Measurements from ENCODE around the gene PFKFB3.
"Not testable (repeated sequence)": the region's sequence is repeated elsewhere in the genome, so short reads cannot be mapped to it uniquely, and the experiment has no call there.

Gene PFKFB3

DNA sequence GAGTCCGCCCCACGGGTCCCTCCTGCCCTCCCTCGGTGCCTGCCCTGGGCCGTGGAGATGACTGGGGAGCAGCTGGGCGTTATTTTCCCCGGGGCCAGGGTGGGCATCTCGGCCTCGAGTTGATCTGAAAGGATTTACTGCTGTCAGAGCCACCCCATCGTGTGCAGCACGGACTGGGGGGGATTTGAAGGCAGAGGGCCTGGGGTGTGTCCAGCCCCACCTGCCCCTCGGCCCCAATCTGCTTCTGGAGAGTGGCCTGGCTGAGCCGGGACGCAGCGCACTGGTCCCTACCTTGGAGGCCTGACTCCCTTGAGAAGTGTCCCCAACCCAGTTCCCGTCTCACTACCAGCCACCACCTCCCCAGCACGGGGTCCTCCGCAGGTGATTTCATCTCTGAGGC, 24.2 kb upstream of the PFKFB3 start:
- no peak for DNase-seq (ENCODE audit: low spot score)

DNA sequence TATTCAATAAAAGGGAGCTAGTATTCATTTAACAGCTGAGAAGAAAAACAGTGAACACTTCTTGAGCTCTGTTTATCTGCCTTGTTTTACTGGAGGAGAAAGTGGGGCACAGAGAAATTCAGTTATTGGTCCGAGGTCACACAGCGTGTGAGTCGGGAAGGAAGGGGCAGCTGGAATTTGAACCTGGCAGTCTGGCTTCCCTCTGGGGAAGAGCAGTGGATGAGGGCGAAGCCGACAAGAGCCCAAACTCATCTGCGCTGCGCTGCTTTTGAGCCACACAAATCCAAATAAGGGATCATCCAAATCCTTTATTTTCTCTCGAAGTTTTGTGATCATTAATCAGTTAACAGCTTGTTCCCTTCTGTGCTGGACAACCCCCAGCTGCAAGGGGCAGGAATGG, 23.7 kb upstream of the PFKFB3 start:
- no peak for DNase-seq (ENCODE audit: low spot score)

DNA sequence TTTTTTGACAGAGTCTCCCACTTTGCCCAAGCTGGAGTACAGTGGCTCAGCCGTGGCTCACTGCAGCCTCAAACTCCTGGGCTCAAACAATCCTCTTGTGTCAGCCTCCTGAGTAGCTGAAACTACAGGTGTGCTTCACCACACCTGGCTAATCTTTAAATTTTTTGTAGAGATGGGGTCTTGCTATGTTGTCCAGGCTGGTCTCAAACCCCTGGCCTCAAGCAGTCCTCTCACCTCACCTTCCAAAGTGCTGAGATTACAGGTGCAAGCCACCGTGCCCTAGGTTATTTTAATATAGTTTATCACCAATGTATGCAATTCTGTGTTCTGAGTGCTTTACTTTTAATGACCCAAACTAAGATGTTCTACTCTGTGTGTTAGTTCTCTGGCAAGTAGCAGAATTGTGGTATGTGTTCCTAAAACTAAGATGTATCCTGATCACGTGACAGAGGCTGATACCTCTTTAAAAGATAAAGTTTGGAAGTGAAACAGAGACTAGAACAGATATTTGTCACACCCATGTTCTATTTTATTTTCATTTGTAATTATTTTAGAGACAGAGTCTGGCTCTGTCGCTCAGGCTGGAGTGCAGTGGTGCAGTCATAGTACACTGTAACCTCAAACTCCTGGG, 22.1 kb upstream of the PFKFB3 start:
- DNase-seq (ENCODE audit: low spot score) = no peak

GRCh38 chr10:6181249-6181648, 21.5 kb upstream of the PFKFB3 start:
- no peak for DNase-seq (ENCODE audit: low spot score)

GRCh38 chr10:6182454-6183098, 20.2 kb upstream of the PFKFB3 start:
- DNase-seq (ENCODE audit: low spot score) = no peak

DNA sequence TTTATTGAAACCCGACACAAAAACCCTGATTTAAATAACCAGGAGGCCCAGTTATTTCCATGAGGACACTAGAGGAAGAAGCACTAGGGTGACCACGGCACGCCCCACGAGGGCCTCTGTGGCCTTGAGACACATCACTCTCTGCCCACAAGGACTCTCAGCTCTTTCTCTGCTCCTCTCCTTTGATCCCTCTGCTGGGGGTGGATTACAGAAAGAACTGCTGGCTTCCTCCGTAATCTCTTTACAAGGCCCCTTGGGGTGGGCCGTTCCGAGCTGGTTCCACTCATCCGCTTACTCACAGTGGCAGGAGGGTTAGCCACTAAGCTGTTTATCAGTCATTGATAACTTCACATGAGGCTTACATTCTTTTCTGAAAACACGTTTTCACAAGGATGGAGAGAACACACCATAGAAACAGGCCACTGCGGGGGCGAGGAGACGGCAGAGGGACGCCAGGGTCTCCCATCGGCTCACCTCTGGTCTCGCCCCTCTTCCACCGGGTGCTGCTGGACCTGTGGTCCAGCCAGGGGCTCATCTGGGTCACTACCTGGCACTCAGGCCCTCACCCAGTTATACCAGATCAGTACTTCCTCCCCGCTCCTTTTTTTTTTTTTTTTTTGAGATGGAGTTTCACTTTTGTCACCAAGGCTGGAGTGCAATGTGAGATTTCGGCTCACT, 17.6 kb upstream of the PFKFB3 start:
- no peak for DNase-seq (ENCODE audit: low spot score)

- DNase-seq (ENCODE audit: low spot score) = no peak
Observed at GRCh38 chr10:6186894-6187256, 15.9 kb upstream of the PFKFB3 start.

DNA sequence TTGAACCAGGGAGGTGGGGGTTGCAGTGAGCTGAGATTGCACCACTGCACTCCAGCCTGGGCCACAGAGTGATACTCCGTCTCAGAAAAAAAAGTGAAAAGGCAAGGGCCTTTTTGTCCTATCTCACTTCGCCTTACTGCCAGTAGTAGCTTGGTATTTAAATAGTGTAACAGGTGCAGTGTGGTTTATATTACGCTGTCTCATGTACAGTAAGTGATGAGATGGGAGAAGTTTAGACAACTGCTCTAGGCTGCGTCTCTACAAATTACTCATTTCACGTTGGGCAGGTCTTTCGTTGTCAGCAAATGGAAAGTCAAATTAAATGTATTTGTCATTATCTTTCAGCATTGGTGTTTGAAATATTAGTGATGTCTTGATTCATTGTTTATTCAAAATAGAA, 15.5 kb upstream of the PFKFB3 start:
- DNase-seq (ENCODE audit: low spot score) = no peak

DNA sequence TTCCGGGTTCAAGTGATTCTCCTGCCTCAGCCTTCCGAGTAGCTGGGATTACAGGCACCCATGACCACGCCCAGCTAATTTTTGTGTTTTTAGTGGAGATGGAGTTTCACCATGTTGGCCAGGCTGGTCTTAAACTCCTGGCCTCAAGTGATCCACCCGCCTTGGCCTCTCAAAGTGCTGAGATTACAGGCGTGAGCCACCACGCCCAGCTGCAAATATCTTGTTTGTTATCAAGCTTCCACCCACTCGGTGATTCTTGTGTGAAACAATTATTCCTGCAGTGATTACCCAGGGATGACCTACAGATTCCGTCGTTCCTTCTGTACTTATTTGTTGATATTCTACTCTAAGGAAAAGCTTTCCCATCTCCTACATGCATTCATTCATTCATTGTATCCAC, 12.7 kb upstream of the PFKFB3 start:
- DNase-seq (ENCODE audit: low spot score) = not testable (repeated sequence)

- no peak for DNase-seq (ENCODE audit: low spot score)
Observed at GRCh38 chr10:6191147-6191546, 11.6 kb upstream of the PFKFB3 start.

- DNase-seq (ENCODE audit: low spot score) = no peak
Observed at GRCh38 chr10:6191569-6191968, 11.2 kb upstream of the PFKFB3 start.

DNA sequence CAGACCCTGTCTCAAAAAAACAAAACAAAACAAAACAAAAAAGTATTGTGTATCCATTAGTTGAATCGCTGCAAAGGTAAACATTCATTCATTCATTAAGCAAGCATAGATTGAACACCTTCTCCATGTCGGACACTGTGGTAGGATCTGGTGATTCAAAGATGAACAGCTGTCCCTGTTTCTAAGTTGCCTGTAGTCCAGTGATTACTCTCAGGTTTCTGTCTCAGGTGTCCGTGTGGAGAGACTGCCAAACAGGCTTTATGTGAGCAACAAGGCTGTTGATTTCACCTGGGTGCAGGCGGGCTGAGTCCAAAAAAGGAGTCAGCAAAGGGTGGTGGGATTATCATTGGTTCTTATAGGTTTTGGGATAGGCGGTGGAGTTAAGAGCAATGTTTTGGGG, 9.4 kb upstream of the PFKFB3 start:
- not testable (repeated sequence) for DNase-seq (ENCODE audit: low spot score)

DNA sequence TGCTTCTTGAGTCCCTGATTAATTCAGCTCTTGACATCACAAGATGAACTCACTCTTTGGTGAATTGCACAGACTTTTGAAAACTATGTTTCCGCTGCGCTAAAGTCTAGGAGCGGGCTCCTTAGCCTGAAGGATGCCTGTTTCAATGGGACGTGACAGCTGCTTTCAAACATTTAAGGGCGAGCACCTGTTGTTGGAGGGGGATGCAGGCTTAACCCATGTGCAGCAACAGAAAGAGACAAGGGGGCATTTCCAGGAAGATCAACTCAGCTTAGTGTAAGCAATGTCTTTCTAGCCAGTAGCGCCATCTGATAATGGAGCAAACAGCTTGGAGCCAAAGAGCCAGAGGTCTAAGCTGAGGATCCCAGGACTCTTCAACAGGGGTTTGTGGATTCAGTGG, 8.4 kb upstream of the PFKFB3 start:
- DNase-seq (ENCODE audit: low spot score) = no peak

DNA sequence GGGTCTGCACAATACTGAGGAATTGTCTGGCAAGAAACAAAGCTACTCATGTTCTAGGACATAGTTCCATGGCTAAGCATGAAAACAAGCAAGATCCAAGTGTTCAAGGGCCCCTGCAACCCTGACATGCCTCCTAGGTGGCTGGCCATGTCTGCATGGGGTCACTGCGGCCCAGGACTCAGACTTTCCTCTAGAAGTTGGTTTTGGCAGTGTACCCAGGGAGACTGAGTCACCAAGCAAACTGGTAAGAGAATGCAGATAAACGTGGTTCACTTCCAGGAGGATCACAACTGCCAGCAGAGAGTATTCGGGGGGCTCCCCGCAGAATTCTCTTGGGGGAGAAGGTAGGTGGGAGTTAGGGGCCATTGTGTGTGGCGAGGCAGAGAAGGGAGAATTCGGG, 7.4 kb upstream of the PFKFB3 start:
- DNase-seq (ENCODE audit: low spot score) = no peak

DNA sequence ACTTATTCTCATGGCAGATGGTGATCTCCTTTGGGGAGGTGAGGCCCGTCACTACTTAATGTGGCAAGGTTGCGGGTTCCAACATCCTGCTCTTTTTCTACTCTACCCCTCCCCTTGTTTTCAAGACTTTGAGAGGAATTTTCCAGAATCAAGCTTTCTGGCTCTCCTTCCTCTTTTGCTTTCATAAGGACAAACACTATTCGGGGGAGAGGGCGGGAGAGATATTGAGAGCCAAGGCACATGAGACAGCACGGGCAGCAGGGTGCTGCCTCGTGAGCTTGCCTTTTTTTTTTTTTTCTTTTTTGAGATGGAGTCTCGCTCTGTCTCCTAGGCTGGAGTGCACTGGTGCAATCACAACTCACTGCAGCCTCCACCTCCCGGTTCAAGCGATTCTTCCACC, 6.9 kb upstream of the PFKFB3 start:
- DNase-seq (ENCODE audit: low spot score) = no peak

DNA sequence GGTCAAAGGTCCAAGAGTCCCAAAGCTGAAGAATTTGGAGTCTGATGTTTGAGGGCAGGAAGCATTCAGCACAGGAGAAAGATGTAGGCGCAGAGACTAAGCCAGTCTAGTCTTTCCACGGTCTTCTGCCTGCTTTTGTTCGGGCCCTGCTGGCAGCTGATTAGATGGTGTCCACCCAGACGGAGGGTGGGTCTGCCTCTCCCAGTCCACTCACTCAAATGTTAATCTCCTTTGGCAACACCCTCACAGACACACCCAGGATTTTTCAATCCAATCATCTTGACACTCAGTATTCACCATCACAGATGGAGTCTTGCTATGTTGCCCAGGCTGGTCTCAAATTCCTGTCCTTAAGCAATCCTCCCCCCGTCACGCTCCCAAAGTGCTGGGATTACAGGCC, 6.2 kb upstream of the PFKFB3 start:
- not testable (repeated sequence) for DNase-seq (ENCODE audit: low spot score)

DNA sequence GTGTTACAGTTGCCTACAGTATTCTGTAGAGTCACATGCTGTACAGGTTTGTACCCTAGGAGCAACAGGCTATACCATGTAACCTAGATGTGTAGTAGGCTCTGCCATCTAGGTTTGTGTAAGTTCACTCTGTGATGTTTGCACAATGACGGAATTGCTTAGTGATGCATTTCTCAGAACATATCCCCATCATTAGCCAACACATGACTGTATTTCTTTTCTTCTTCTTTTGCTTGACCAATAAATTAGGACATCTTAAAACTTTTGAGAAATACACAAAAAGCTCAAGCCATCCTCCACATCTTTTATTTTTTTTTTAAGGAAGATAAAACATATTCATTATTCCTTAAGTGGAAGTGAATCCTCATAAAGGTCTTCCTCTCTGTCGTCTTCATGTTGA, 5.4 kb upstream of the PFKFB3 start:
- no peak for DNase-seq (ENCODE audit: low spot score)

GRCh38 chr10:6198171-6198570, 4.6 kb upstream of the PFKFB3 start:
- no peak for DNase-seq (ENCODE audit: low spot score)

- DNase-seq (ENCODE audit: low spot score) = no peak
Observed at GRCh38 chr10:6199131-6199733, 3.5 kb upstream of the PFKFB3 start.

GRCh38 chr10:6200440-6200733, 2.3 kb upstream of the PFKFB3 start:
- no peak for DNase-seq (ENCODE audit: low spot score)

- no peak for DNase-seq (ENCODE audit: low spot score)
Observed at GRCh38 chr10:6200734-6201515, 1.8 kb upstream of the PFKFB3 start.

GRCh38 chr10:6201516-6201975, 1.2 kb upstream of the PFKFB3 start:
- no peak for DNase-seq (ENCODE audit: low spot score)
